OCI-LY3 (cell line): Measurements from ENCODE around the gene PHAF1.

Experiments
- H2AFZ ChIP-seq: fragments of 200-600, 300-600 bp; shearing (Covaris generic); 2 replicates; pipeline ENCODE4 v1.6.0; 2014; ENCODE audit warnings: antibody characterized with exemption, low read depth, low read length
- H3K27ac ChIP-seq: fragments of 200-600, 300-600 bp; sonication (generic); 2 replicates; pipeline ENCODE4 v1.5.1; 2014; ENCODE audit warnings: mild to moderate bottlenecking, low read length, moderate library complexity, mixed read lengths
- H3K27me3 ChIP-seq: fragments of 200-600, 300-600 bp; sonication (generic); 2 replicates; pipeline ENCODE4 v1.6.1; 2014; ENCODE audit warnings: low read depth, low read length, mixed read lengths
- H3K36me3 ChIP-seq: fragments of 200-600, 300-600 bp; sonication (generic); replicated peaks from 2 replicates; pipeline ENCODE3; 2014; ENCODE audit warnings: low read depth, low read length, mixed read lengths
- H3K4me1 ChIP-seq: fragments of 300-600, 200-600 bp; sonication (generic); 2 replicates; pipeline ENCODE4 v1.6.1; 2014; ENCODE audit warnings: low read length, mixed read lengths
- H3K4me2 ChIP-seq: fragments of 200-600, 300-600 bp; sonication (generic); 2 replicates; pipeline ENCODE4 v1.6.1; 2014; ENCODE audit warnings: low read length, mixed read lengths
- H3K4me3 ChIP-seq: fragments of 300-600, 200-600 bp; sonication (generic); 2 replicates; pipeline ENCODE4 v1.5.1; 2014; ENCODE audit warnings: antibody characterized with exemption, mild to moderate bottlenecking, low read length, moderate library complexity
- H3K79me2 ChIP-seq: fragments of 300-600, 200-600 bp; shearing (Covaris generic); 2 replicates; pipeline ENCODE4 v1.6.1; 2014; ENCODE audit warnings: mild to moderate bottlenecking, low read length, mixed read lengths
- H3K9ac ChIP-seq: fragments of 300-600, 200-600 bp; shearing (Covaris generic); 2 replicates; pipeline ENCODE4 v1.6.0; 2014; ENCODE audit warnings: mild to moderate bottlenecking, low read length, moderate library complexity
- H3K9me3 ChIP-seq: fragments of 200-600, 300-600 bp; shearing (Covaris generic); 2 replicates; pipeline ENCODE4 v1.6.1; 2014; ENCODE audit warnings: low read length, mixed read lengths; ENCODE audit not compliant: insufficient read depth
- H4K20me1 ChIP-seq: fragments of 200-600, 300-600 bp; sonication (generic); 2 replicates; pipeline ENCODE4 v1.6.1; 2016; ENCODE audit warnings: low read length, mixed read lengths; ENCODE audit not compliant: insufficient read depth
- EZH2phosphoT487 ChIP-seq: fragments of 200-600 bp; shearing (Covaris generic); IDR thresholded peaks from 2 replicates; pipeline ENCODE4 v1.6.1; 2018; ENCODE audit warnings: antibody characterized with exemption, mixed run types, low read depth
- TF ChIP-seq, protein P1 (sequence below): fragments of 200-600, 300-600 bp; sonication (generic); IDR thresholded peaks from 2 replicates; pipeline ENCODE4 v1.5.1; 2014; ENCODE audit warnings: antibody characterized with exemption, low read length, low read depth

PHAF1 gene

DNA sequence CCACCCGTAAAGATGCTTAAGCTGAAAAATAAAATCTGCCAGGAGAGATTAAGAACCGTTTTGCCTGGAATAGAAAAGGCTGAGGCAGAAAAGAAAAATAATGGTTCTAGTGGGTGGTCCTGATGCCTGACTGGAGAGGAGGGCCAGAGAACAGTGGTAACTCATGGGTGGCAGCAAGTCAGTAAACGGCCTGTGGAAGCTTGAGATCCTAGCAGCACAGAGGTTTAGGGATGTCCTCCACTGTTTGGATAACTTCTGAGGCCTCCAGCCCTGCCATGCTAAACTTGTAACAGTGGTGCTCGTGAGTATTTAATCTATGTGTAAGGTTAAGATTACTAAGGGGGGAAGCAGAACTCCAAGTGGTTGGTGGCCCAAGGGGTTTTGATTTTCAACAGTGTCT, 21.2 kb upstream of the PHAF1 start:
- no peaks in the 10 kb centered on the region for H3K9me3 ChIP-seq
- no peak for TF ChIP-seq EZH2phosphoT487
- TF ChIP-seq, protein P1, sequence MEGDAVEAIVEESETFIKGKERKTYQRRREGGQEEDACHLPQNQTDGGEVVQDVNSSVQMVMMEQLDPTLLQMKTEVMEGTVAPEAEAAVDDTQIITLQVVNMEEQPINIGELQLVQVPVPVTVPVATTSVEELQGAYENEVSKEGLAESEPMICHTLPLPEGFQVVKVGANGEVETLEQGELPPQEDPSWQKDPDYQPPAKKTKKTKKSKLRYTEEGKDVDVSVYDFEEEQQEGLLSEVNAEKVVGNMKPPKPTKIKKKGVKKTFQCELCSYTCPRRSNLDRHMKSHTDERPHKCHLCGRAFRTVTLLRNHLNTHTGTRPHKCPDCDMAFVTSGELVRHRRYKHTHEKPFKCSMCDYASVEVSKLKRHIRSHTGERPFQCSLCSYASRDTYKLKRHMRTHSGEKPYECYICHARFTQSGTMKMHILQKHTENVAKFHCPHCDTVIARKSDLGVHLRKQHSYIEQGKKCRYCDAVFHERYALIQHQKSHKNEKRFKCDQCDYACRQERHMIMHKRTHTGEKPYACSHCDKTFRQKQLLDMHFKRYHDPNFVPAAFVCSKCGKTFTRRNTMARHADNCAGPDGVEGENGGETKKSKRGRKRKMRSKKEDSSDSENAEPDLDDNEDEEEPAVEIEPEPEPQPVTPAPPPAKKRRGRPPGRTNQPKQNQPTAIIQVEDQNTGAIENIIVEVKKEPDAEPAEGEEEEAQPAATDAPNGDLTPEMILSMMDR, result no peak
- H2AFZ ChIP-seq, result no peak overlapping the region
- peaks cover 33% of the 10 kb centered on the region for H3K4me1 ChIP-seq
- H3K79me2 ChIP-seq, result peaks cover 21% of the 10 kb centered on the region
- H3K36me3 ChIP-seq, result peaks cover 25% of the 10 kb centered on the region
- H3K27ac ChIP-seq, result 0 out of 2 replicates have a peak overlapping the region, but pooled peaks have one; percentile 11
- H4K20me1 ChIP-seq, result 0 out of 2 replicates have a peak, but pooled peaks cover 5% of the 10 kb centered on the region
- no peak overlapping the region for H3K9ac ChIP-seq
- no peak overlapping the region for H3K4me3 ChIP-seq
- H3K27me3 ChIP-seq, result no peaks in the 10 kb centered on the region
- H3K4me2 ChIP-seq, result 0 out of 2 replicates have a peak overlapping the region, but pooled peaks have one; percentile 16

DNA sequence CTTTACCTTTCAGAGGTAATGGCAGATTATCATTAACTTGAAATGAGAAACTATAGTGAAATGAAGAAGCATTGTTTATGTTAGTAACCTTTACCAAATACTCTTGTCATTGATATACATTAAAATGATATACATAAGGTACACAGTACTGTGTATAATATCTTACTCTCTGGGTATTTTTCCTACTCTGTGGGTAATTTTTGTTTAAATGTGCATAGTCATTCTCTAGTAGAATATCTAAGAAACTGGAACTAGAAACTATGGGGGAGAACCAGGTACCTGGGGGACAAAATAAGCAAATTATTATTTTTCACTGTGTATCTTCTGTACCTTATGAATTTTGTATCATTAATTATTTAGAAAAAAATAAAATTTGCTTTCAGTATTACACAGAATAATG, 20.6 kb upstream of the PHAF1 start:
- Histone ChIP-seq H4K20me1 (0 out of 2 replicates have a peak, but pooled peaks cover 5% of the 10 kb centered on the region), H3K9me3 (no peaks in the 10 kb centered on the region), H3K9ac (no peak overlapping the region), H3K4me2 (peak overlapping the region; percentile 16; the same call in 1 of the 2 replicates), H3K4me1 (peaks cover 30% of the 10 kb centered on the region), H3K27ac (0 out of 2 replicates have a peak overlapping the region, but pooled peaks have one; percentile 11), H3K27me3 (no peaks in the 10 kb centered on the region), H2AFZ (no peak overlapping the region), H3K36me3 (peaks cover 28% of the 10 kb centered on the region), H3K4me3 (no peak overlapping the region), H3K79me2 (peaks cover 24% of the 10 kb centered on the region)
- TF ChIP-seq, protein P1, result no peak
- no peak for TF ChIP-seq EZH2phosphoT487

DNA sequence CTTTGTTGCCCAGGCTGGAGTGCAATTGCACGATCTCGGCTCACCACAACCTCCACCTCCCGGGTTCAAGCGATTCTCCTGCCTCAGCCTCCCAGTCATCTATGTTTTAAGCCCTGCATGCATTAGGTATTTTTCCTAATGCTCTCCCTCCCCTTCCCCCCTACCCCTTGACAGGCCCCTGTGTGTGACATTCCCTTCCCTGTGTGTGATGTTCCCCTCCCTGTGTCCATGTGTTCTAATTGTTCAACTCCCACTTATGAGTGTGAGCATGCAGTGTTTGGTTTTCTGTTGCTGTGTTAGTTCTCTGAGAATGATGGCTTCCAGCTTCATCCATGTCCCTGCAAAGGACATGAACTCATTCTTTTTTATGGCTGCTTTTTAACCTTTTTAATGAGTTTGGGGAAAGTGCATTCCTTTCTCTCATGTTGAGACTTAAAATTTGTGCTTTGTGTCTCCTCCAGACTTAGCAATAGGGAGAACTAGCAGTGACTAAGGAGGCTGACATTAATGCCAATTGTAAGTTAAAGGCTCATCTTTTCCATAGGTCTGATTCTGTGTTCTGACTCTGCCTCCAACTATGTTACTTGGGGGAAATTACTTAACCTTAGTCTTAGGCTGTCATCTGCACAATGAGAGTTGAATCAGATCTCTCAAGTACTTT, 17.7 kb upstream of the PHAF1 start:
- no peak overlapping the region for H3K27ac ChIP-seq
- no peak overlapping the region for H3K4me3 ChIP-seq
- no peak overlapping the region for H3K9ac ChIP-seq
- 0 out of 2 replicates have a peak, but pooled peaks cover 5% of the 10 kb centered on the region for H4K20me1 ChIP-seq
- no peaks in the 10 kb centered on the region for H3K9me3 ChIP-seq
- H3K79me2 ChIP-seq, result peaks cover 29% of the 10 kb centered on the region
- peaks cover 21% of the 10 kb centered on the region for H3K36me3 ChIP-seq
- H2AFZ ChIP-seq, result no peak overlapping the region
- peaks cover 30% of the 10 kb centered on the region for H3K4me1 ChIP-seq
- TF ChIP-seq, protein P1, result no peak
- no peak for TF ChIP-seq EZH2phosphoT487
- H3K27me3 ChIP-seq, result no peaks in the 10 kb centered on the region
- H3K4me2 ChIP-seq, result no peak overlapping the region

DNA sequence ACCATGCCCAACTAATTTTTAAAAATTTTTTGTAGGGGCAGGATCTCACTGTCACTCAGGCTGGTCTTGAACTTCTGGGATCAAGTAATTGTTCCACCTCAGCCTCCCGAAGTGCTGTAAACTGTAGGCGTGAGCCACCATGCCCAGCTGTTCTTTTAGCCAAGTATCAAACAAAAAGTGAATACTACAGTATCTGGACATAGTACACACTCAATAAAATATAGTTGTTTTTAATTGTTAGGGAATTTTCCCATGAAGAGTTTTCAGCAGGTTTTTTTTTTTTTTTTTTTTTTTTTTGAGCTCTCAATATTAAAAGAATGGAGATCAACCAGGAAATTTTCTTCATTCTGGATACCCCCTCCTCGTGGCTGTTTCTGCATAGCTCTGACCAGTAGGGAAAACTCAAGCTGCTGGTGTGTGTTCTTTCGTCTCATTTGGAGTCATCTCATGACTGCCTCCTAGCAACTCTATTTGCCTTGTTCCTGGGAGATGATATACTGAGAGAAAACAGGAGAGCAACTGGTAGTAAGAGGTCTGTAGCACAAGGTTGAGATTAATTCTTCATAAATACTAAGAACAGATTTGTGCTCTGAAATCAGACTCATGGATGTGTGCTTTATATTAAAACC, 16.5 kb upstream of the PHAF1 start:
- Histone ChIP-seq H3K9ac (no peak overlapping the region), H3K4me2 (no peak overlapping the region), H3K36me3 (peaks cover 16% of the 10 kb centered on the region)

More for the DNA sequence above, 16.5 kb upstream of the PHAF1 start:
- Histone ChIP-seq H3K4me1 (peaks cover 26% of the 10 kb centered on the region), H3K27ac (no peak overlapping the region), H3K9me3 (no peaks in the 10 kb centered on the region), H2AFZ (no peak overlapping the region), H3K79me2 (peaks cover 29% of the 10 kb centered on the region), H4K20me1 (0 out of 2 replicates have a peak, but pooled peaks cover 5% of the 10 kb centered on the region), H3K27me3 (no peaks in the 10 kb centered on the region), H3K4me3 (no peak overlapping the region)
- TF ChIP-seq, protein P1, result no peak
- TF ChIP-seq EZH2phosphoT487, result no peak
